WI38 (cell line): Measurements from ENCODE around the gene RGPD8.
"Not testable (repeated sequence)": the region's sequence is repeated elsewhere in the genome, so short reads cannot be mapped to it uniquely, and the experiment has no call there.

Experiments used
- H3K4me3 ChIP-seq: 2 replicates; pipeline ENCODE4 v1.5.1; 2011; ENCODE audit warnings: low read depth, mild to moderate bottlenecking, control low read depth, low read length
- CTCF ChIP-seq: IDR thresholded peaks from 2 replicates; pipeline ENCODE4 v1.5.1; 2012; ENCODE audit warnings: low read depth, mild to moderate bottlenecking, control low read depth, low read length

RGPD8 gene

DNA sequence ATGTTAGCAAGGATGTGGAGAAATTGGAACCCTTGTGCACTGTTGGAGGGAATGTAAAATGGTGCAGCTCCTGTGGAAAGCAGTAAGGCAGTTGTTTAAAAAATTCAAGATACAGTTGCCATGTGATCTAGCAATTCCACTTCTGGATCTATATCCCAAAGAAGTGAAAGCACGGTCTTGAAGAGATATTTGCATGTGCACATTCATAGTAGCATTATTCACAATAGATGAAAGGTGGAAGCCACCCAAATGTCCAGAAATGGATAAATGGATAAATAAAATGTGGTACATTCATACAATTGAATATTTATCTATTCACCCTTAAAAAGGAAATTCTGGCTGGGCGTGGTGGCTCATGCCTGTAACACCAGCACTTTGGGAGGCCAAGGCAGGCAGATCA lies 79.1 kb downstream of the RGPD8 start:
- not testable (repeated sequence) for H3K4me3 ChIP-seq

- not testable (repeated sequence) for H3K4me3 ChIP-seq
Measured at GRCh38 chr2:112352809-112353603, 80.4 kb downstream of the RGPD8 start.

DNA sequence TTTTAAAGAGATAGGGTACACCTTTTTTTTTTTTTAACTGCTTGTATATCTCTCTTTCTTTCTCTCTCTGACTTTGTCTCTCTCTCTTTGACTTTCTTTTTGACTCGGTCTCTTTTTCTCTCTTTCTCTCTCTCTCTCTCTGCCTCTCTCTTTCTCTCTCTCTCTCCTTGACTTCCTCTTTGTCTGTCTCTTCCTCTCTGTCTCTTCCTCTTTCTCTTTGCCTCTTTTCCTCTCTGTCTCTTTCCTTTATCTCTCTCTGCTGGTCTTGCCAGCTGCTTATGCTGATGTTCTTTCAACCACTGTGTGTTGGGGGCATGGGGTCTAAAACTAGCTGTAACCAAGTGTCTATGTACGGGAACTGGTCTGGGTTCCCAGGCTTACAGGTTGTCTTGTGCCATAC lies 81.2 kb downstream of the RGPD8 start:
- not testable (repeated sequence) for H3K4me3 ChIP-seq

DNA sequence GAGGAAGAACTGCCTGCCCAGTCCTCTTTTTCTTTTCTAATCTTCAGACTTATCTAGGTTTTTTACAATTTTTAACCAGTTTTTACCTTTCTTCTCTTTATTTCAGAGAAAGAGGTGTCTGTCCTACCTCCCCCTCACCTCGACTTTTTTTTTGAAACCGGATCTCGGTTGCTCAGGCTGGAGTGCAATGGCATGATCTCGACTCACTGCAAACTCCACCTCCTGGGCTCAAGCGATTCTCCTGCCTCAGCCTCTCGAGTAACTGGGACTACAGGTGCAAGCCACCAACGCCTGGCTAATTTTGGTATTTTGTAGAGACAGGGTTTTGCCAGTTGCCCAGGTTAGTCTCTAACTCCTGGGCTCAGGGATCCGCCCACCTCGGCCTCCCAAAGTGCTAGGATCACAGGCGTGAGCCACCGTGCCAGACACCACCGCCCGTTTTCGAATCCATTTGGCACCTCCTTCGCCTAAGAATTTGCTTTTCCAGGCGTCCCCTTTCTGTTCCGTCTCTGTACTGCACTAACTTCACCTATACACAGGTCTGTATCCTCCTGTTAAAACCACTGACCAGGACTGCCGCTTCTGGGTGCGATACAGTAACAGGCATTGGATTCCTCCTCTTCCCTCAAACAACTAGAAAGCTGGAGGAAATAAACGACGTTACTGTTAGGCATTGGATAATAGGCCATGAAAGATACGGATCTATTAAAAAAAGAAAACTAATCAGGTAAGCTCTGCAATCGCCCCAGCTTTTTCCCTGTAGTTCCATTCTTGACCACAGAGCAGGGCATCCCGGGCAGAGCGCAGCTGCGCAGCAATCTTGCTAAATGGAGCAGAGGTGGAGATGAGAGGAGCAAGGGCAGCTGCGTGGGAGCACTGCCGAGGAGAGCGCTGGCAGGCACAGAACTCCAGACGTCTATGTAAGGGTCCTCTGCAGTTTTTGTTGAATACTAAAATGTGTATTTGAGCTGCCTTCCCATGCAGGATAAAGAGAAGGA lies 88.1 kb downstream of the RGPD8 start:
- H3K4me3 ChIP-seq, result no peak overlapping the region
- TF ChIP-seq CTCF, result no peak

- H3K4me3 ChIP-seq, result no peak overlapping the region
- no peak for TF ChIP-seq CTCF
Measured at GRCh38 chr2:112343827-112344585, 89.4 kb downstream of the RGPD8 start.

GRCh38 chr2:112342067-112342550 lies 91.3 kb downstream of the RGPD8 start:
- H3K4me3 ChIP-seq, result no peak overlapping the region
- TF ChIP-seq CTCF, result no peak

GRCh38 chr2:112340475-112341267 lies 92.8 kb downstream of the RGPD8 start:
- no peak for TF ChIP-seq CTCF
- H3K4me3 ChIP-seq, result no peak overlapping the region

- no peak for TF ChIP-seq CTCF
- H3K4me3 ChIP-seq, result no peak overlapping the region
Measured at GRCh38 chr2:112339986-112340385, 93.5 kb downstream of the RGPD8 start.
